ENCODE results near the gene LCORL. TPM values are rescaled to one million over a fixed set of nuclear protein-coding genes. Genes with fewer than 3 reads are reported as not detected.

The LCORL gene
- total RNA-seq, 1 experiment from 2014 or later: 11.3 TPM

DNA sequence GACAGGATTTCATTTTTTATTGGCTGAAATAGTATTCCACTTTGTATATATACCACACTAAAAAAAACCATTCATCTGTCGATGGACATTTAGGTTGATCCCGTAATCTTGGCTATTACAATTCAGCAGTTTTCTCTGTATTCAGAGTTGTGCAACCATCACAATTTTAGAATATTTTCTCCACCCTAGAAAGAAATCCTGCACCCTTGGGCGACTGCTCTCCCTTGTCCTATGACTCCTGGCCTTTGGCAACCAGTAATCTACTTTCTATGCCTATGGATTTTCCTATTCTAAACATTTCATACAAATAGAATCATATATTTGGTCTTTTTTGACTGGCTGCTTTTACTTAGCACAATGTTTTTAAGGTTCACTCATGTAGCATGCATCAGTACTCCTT lies 126.1 kb downstream of the LCORL start:
- H3K4me1 Mint-ChIP-seq (ENCODE audit: low read depth, unreplicated experiment): no peaks in the 10 kb centered on the region
- no peaks in the 10 kb centered on the region for H3K36me3 Mint-ChIP-seq (ENCODE audit: insufficient read depth, unreplicated experiment)
- Histone ChIP-seq H3K4me3 (ENCODE audit: low read depth, low read length) (no peak overlapping the region), H3K36me3 (ENCODE audit: control insufficient read depth, insufficient read depth, low read length) (no peaks in the 10 kb centered on the region), H3K4me1 (no peaks in the 10 kb centered on the region), H3K27me3 (replicated peaks; ENCODE audit: control insufficient read depth, insufficient read depth, low read length) (no peaks in the 10 kb centered on the region), H3K9me3 (no peaks in the 10 kb centered on the region)
- no peak overlapping the region for H3K27ac Mint-ChIP-seq (ENCODE audit: unreplicated experiment)
- intact Hi-C loops (cut with micrococcal nuclease; ENCODE audit: unreplicated experiment): no loop called here
- H3K27me3 Mint-ChIP-seq (ENCODE audit: insufficient read depth, unreplicated experiment): no peaks in the 10 kb centered on the region
- CTCF ChIA-PET: no interaction called here
- H3K9me3 Mint-ChIP-seq (ENCODE audit: unreplicated experiment): no peaks in the 10 kb centered on the region
- BruUV-seq (replicated peaks): no TSS peak
- no peak overlapping the region for H3K4me3 Mint-ChIP-seq (ENCODE audit: unreplicated experiment)
- POLR2A ChIA-PET: no interaction called here
- DNase-seq: no peak
- TF ChIP-seq CTCF (IDR thresholded peaks at IDR 0.05; ENCODE audit: insufficient read depth in 1 of 2, low read depth in 1 of 2, low read length in 1 of 2, severe bottlenecking in 1 of 2, unreplicated experiment in 1 of 2): no peak

- Histone ChIP-seq H3K4me3 (ENCODE audit: low read depth, low read length) (no peak overlapping the region), H3K4me1 (no peaks in the 10 kb centered on the region), H3K27me3 (replicated peaks; ENCODE audit: control insufficient read depth, insufficient read depth, low read length) (no peaks in the 10 kb centered on the region), H3K36me3 (ENCODE audit: control insufficient read depth, insufficient read depth, low read length) (no peaks in the 10 kb centered on the region), H3K9me3 (no peaks in the 10 kb centered on the region)
- no peaks in the 10 kb centered on the region for H3K36me3 Mint-ChIP-seq (ENCODE audit: insufficient read depth, unreplicated experiment)
- H3K4me3 Mint-ChIP-seq (ENCODE audit: unreplicated experiment): no peak overlapping the region
- H3K27ac Mint-ChIP-seq (ENCODE audit: unreplicated experiment): no peak overlapping the region
- no peak for TF ChIP-seq CTCF (IDR thresholded peaks at IDR 0.05; ENCODE audit: insufficient read depth in 1 of 2, low read depth in 1 of 2, low read length in 1 of 2, severe bottlenecking in 1 of 2, unreplicated experiment in 1 of 2)
- no peaks in the 10 kb centered on the region for H3K27me3 Mint-ChIP-seq (ENCODE audit: insufficient read depth, unreplicated experiment)
- POLR2A ChIA-PET: no interaction called here
- H3K4me1 Mint-ChIP-seq (ENCODE audit: low read depth, unreplicated experiment): no peaks in the 10 kb centered on the region
- CTCF ChIA-PET: no interaction called here
- no peak for DNase-seq
- BruUV-seq (replicated peaks): no TSS peak
- H3K9me3 Mint-ChIP-seq (ENCODE audit: unreplicated experiment): no peaks in the 10 kb centered on the region
- intact Hi-C loops (cut with micrococcal nuclease; ENCODE audit: unreplicated experiment): no loop called here
Observed at GRCh38 chr4:17894421-17894820, 127.1 kb downstream of the LCORL start.

- Histone ChIP-seq H3K36me3 (ENCODE audit: control insufficient read depth, insufficient read depth, low read length) (no peaks in the 10 kb centered on the region), H3K9me3 (no peaks in the 10 kb centered on the region), H3K4me1 (no peaks in the 10 kb centered on the region), H3K27me3 (replicated peaks; ENCODE audit: control insufficient read depth, insufficient read depth, low read length) (no peaks in the 10 kb centered on the region), H3K4me3 (ENCODE audit: low read depth, low read length) (no peak overlapping the region)
- no peaks in the 10 kb centered on the region for H3K9me3 Mint-ChIP-seq (ENCODE audit: unreplicated experiment)
- no peak overlapping the region for H3K27ac Mint-ChIP-seq (ENCODE audit: unreplicated experiment)
- ChIA-PET CTCF (no interaction called here), POLR2A (no interaction called here)
- DNase-seq: no peak
- intact Hi-C loops (cut with micrococcal nuclease; ENCODE audit: unreplicated experiment): no loop called here
- no peaks in the 10 kb centered on the region for H3K27me3 Mint-ChIP-seq (ENCODE audit: insufficient read depth, unreplicated experiment)
- no peak overlapping the region for H3K4me3 Mint-ChIP-seq (ENCODE audit: unreplicated experiment)
- BruUV-seq (replicated peaks): no TSS peak
- no peaks in the 10 kb centered on the region for H3K36me3 Mint-ChIP-seq (ENCODE audit: insufficient read depth, unreplicated experiment)
- TF ChIP-seq CTCF (IDR thresholded peaks at IDR 0.05; ENCODE audit: insufficient read depth in 1 of 2, low read depth in 1 of 2, low read length in 1 of 2, severe bottlenecking in 1 of 2, unreplicated experiment in 1 of 2): no peak
- H3K4me1 Mint-ChIP-seq (ENCODE audit: low read depth, unreplicated experiment): no peaks in the 10 kb centered on the region
Observed at GRCh38 chr4:17889692-17890091, 131.9 kb downstream of the LCORL start.
